WERI-Rb-1 (cell line): Measurements from ENCODE around the gene SMG7.

ENCODE experiments used
- DNase-seq: peaks from one replicate; pipeline ENCODE4 v3.0.0-alpha.2; 2020
- H3K27ac ChIP-seq: fragments of 250-450 bp; sonication (Bioruptor Pico); 2 replicates; pipeline ENCODE4 v1.5.1; 2020; ENCODE audit warnings: mild to moderate bottlenecking, moderate library complexity
- H3K27me3 ChIP-seq: fragments of 250-450 bp; sonication (Bioruptor Pico); 2 replicates; pipeline ENCODE4 v1.5.1; 2021; ENCODE audit warnings: mild to moderate bottlenecking, low read depth, moderate library complexity; ENCODE audit not compliant: insufficient read depth, severe bottlenecking
- H3K36me3 ChIP-seq: fragments of 250-450 bp; sonication (Bioruptor Pico); 2 replicates; pipeline ENCODE4 v1.5.1; 2020; ENCODE audit warnings: mild to moderate bottlenecking, moderate library complexity
- H3K4me3 ChIP-seq: 2 replicates; pipeline ENCODE4 v1.5.1; 2011; ENCODE audit warnings: low read depth, mild to moderate bottlenecking, control low read depth, low read length
- H3K9me3 ChIP-seq: fragments of 250-450 bp; sonication (Bioruptor Pico); 2 replicates; pipeline ENCODE4 v1.5.1; 2021; ENCODE audit warnings: mild to moderate bottlenecking, moderate library complexity; ENCODE audit not compliant: severe bottlenecking
- TF ChIP-seq, protein P1 (sequence below): IDR thresholded peaks from 2 replicates; pipeline ENCODE4 v1.5.1; 2011; ENCODE audit warnings: low read depth, mild to moderate bottlenecking, control low read depth, inconsistent platforms, low read length

SMG7 gene

DNA sequence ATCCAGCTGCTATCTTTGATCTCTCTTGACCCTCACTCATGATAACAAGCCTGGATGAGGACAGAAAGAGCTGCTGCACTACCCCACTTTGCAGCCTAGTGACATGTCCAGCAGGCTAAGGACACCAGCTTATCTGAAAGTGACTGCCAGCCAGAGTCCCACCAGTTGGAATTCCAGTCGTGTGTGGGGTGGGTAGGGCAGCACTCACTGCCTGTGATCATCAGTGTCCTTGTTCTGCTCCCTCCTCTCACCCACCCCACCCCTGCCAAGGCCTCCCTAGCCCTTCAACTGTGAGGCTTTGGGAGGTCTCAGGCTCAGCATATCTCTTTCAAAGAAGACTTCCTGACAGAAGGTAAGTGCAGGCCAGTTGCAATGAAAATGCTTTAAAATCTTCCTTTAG lies 38.6 kb upstream of the SMG7 start:
- no peak overlapping the region for H3K27ac ChIP-seq
- DNase-seq, result no peak
- TF ChIP-seq, protein P1, sequence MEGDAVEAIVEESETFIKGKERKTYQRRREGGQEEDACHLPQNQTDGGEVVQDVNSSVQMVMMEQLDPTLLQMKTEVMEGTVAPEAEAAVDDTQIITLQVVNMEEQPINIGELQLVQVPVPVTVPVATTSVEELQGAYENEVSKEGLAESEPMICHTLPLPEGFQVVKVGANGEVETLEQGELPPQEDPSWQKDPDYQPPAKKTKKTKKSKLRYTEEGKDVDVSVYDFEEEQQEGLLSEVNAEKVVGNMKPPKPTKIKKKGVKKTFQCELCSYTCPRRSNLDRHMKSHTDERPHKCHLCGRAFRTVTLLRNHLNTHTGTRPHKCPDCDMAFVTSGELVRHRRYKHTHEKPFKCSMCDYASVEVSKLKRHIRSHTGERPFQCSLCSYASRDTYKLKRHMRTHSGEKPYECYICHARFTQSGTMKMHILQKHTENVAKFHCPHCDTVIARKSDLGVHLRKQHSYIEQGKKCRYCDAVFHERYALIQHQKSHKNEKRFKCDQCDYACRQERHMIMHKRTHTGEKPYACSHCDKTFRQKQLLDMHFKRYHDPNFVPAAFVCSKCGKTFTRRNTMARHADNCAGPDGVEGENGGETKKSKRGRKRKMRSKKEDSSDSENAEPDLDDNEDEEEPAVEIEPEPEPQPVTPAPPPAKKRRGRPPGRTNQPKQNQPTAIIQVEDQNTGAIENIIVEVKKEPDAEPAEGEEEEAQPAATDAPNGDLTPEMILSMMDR, result no peak

GRCh38 chr1:183435497-183435896 lies 36.8 kb upstream of the SMG7 start:
- Histone ChIP-seq H3K9me3 (no peaks in the 10 kb centered on the region), H3K4me3 (no peak overlapping the region), H3K27ac (no peak overlapping the region), H3K27me3 (no peaks in the 10 kb centered on the region), H3K36me3 (no peaks in the 10 kb centered on the region)
- no peak for DNase-seq
- TF ChIP-seq, protein P1, result no peak

More for the DNA sequence above, 38.6 kb upstream of the SMG7 start:
- Histone ChIP-seq H3K4me3 (no peak overlapping the region), H3K36me3 (no peaks in the 10 kb centered on the region), H3K27me3 (no peaks in the 10 kb centered on the region), H3K9me3 (no peaks in the 10 kb centered on the region)

DNA sequence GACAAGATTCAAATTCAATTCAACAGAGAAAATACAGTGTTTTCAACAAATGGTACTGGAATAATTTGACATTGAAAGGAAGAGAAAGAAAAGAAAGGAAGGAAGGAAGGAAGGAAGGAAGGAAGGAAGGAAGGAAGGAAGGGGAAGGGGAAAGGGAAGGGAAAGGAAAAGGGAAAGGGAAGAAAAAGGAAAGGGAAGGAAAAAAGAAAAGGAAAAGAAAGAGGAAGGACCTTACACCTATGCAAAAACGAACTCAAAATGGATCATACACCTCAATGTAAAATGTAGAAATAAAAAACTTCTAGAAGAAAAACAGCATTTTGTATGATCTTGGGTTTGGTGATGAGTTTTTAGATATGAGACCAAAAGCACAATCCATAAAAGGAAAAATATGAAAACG lies 34.2 kb upstream of the SMG7 start:
- H3K4me3 ChIP-seq, result no peak overlapping the region
- no peak overlapping the region for H3K27ac ChIP-seq
- TF ChIP-seq, protein P1, result no peak
- no peak for DNase-seq
- no peaks in the 10 kb centered on the region for H3K36me3 ChIP-seq
- no peaks in the 10 kb centered on the region for H3K9me3 ChIP-seq
- no peaks in the 10 kb centered on the region for H3K27me3 ChIP-seq

- H3K9me3 ChIP-seq, result no peaks in the 10 kb centered on the region
- H3K4me3 ChIP-seq, result no peak overlapping the region
- H3K27me3 ChIP-seq, result no peaks in the 10 kb centered on the region
- no peak for DNase-seq
- TF ChIP-seq, protein P1, result no peak
- no peaks in the 10 kb centered on the region for H3K36me3 ChIP-seq
- no peak overlapping the region for H3K27ac ChIP-seq
Observed at GRCh38 chr1:183443011-183443410, 29.3 kb upstream of the SMG7 start.

GRCh38 chr1:183443466-183443865 lies 28.8 kb upstream of the SMG7 start:
- DNase-seq, result no peak
- Histone ChIP-seq H3K4me3 (no peak overlapping the region), H3K36me3 (no peaks in the 10 kb centered on the region), H3K27me3 (no peaks in the 10 kb centered on the region), H3K9me3 (no peaks in the 10 kb centered on the region), H3K27ac (no peak overlapping the region)
- TF ChIP-seq, protein P1, result no peak

DNA sequence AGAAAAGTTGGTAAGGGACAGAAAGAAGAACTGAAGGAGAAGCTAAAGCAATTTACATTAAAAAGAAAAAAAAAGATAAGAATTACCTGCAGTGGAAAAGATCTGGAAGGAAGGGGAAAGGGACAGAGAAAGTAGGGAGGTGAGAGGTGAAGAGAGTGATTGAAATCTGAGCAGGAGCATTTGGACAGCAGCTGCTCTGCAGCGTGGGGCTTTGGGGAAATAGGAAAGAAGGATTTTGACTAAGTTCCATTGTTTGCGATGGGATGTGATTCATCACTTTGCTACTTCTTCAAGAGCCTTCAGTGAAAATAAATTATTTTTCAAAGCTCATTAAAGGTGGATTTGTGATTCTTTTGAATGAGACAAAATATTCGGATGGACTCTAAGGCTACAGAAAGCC lies 28.1 kb upstream of the SMG7 start:
- TF ChIP-seq, protein P1, result no peak
- DNase-seq, result no peak
- Histone ChIP-seq H3K27me3 (no peaks in the 10 kb centered on the region), H3K9me3 (no peaks in the 10 kb centered on the region), H3K27ac (no peak overlapping the region), H3K4me3 (no peak overlapping the region), H3K36me3 (no peaks in the 10 kb centered on the region)
